Measurements from ENCODE around the gene PAX5.

Gene PAX5

GRCh38 chr9:37011530-37011929 lies 22.5 kb downstream of the PAX5 start:
- DNase-seq, result no peak

DNA sequence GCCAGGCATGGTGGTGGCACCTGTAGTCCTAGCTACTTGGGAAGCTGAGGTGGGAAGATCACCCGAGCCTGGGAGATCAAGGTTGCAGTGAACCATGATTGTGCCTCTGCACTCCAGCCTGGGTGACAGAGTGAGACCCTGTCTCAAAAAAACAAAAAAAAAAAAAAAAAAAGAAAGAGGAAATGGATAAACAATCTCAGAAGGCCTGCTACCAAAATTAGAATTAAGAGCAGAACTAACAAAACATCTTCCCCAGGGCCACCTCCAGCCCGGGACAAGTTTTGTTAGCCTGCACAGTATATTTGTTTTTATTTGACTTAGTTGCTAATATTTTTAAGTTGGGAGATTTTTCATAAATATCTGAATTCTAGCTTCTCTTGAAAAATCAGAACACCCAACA lies 23.1 kb downstream of the PAX5 start:
- DNase-seq, result no peak

GRCh38 chr9:37010180-37010579 lies 23.9 kb downstream of the PAX5 start:
- no peak for DNase-seq

DNA sequence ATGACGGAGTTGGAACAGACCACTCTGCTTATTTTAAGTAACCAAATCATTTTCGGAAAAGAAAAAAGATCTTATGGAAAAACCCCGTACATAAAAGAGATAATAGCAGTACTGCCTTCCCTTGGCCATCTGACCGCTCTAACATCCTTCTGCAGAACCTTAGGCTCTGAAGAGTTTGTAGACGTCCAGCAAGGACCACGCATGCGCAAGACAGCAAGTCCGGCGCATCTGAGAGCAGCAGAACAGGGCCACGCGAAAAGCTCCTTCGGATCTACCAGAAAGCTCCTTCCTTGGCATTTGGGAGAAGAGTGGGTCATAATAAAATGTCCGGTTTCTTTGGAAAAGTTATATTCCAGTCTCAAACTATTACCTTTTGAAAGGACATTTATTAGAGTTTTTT lies 26.8 kb downstream of the PAX5 start:
- no peak for DNase-seq

DNA sequence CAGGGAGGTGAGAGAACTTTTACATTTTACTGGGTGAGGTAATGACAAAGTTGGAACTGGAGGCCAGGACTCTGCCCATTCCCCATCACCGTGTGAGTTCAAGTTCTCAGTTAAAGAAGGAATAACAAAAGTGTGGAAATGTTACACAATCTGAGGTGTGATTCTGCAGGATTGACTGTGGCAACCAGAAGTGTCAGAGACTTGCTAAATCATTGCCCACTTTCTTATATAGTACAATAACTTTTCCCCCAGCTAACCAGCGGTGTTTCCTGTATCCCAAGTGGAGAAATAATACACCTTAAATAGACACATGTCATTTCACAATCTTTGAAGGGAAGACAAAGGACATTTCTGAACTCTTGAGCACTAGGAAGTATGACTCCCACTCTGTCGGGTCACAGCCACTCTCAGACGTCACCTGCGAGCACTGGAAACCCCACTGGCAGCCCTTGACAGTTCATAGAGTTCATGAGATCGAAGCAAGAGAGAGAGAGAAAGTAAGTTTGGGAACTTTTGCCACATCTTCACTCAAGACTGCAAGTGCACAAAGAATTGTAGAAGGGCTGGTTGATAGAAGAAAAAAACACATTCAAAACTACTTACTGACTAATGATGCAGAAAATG lies 28.4 kb downstream of the PAX5 start:
- no peak for DNase-seq

DNA sequence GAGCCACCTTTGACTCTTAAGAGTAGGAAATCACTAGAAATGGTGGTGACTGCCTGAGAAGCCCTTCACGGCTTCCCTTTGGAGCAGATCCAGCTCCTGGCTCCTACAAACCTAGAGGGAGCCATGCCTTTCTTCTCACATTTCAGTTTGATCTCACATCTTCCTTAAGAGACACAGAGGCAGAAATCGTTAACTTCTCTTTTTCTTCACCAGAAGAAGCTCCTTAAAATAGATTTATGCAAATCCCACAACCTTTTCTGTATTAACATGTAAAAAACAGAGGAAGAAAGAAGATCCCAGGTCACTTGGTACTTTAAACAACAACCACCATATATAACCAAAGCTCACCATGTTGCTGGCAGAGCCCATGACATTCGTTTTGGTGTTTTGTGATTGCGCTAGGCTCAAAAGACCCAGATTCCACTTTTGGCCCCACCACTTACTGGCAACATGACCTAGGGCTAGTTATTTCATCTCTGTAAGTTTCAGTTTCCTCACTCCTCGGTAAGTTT lies 29.6 kb downstream of the PAX5 start:
- no peak for DNase-seq

DNA sequence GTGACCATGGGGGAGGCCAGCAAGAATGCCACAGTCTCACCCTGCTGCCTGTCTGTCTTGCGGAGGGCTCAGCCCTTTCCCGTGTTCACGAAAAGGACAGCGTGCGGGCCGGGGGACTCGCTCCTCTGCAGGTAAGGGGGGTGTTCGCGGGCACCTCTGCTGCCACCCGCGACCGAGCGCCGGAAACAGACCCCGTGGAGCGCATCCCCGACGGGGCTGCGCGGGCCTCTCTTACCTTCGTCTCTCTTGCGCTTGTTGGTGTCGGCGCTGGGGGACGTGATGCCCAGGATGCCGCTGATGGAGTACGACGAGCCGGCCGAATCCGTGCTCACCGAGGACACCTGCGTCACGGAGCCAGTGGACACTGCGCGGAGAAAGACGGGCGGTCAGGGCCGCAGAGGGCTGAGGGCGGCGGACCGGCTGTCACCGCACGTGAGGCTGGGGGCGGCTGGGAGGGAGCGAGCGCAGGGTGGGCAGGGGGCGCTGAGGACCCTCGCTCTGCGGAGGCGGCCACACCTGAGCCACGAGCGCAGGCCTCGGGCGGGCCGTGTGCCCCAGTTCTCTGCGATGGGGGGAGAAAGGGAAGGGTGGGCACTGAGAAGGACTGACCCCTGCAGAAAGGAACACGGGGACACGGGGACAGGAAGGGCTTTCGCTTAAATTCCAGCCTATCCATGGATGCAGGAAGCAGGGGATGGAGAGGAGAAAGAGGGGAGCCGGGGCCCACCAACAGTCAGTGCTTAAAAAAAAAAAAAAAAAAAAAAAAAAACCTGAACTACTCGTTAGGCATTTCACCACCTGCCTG lies 31.5 kb downstream of the PAX5 start:
- no peak for DNase-seq

DNA sequence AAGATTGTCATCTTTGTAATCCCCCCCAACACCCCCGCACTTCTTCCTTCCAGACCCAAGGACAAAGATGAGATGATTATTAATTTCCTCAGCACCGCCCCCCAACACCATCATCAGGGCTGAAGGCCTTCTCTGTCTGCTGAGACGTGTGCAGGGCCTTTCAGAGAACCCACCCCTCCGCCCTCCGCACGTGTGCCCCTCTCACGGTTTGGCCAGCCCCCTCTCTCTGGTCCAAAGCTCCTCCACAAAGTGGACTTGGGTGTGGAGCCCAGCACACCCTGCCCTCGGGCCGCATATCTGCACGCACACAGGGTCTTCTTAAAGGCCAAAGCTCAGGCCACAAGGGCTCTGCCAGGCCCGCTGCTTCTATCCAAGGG lies 32.0 kb downstream of the PAX5 start:
- DNase-seq, result no peak

GRCh38 chr9:37001459-37001858 lies 32.6 kb downstream of the PAX5 start:
- DNase-seq, result no peak

- DNase-seq, result no peak
Observed at GRCh38 chr9:36999728-37000333, 34.2 kb downstream of the PAX5 start.

GRCh38 chr9:36997414-36997813 lies 36.7 kb downstream of the PAX5 start:
- DNase-seq, result no peak

DNA sequence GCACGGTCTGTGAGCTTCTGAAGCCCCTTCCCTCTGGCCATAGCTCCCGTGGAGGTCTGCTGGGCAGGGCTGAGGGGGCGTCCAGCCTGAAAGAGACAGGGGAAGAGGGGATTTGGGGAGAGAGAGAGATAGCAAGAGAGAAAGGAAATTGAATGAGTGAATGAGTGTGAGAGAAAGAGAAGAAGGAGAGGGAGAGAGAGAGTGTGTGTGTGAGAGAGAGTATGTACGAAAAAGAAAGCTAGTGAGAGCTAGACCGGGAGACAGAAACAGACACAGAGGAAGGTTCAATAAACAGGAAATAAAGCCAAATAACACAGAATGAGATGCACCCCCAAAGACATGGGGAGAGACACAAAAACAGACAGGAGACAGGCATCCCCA lies 37.4 kb downstream of the PAX5 start:
- DNase-seq, result no peak

DNA sequence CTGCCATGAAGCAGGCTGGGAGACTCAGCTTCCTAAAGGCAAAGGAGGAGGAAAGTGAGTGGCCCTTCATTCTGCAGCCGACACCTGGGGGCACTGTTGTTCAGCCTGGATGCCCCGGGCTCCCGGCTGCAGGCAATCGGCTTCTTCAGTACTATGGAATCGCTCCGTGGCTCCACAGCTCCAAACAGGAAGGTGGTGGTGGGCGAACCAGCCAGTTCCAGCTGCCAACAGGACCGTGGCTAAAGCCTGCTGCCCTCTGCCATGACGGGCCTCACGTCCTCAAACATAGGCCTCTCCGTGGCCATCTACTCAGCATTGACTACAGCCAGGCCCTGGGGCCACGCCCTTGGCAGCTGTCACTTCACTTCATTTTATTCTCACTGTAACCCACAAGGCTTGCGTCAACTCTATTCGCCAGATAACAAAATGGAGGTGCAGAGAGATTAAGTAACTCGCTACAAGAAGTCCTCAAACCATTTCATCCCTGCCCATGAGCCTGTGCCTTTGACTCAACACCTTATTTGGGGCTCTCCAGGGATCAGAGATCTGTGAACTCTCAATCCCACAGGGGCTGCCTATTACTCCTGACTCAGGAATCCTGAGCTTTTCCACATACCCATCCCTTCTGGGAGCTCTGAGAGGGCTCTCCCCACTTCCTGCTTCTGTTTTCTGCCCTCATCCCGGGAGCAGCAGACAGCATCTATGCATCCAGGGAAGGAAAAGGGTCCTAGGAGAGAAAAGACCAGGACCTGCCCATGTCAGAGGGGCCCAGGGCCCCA lies 38.0 kb downstream of the PAX5 start:
- no peak for DNase-seq

GRCh38 chr9:36993933-36994764 lies 39.9 kb downstream of the PAX5 start:
- DNase-seq, result no peak

DNA sequence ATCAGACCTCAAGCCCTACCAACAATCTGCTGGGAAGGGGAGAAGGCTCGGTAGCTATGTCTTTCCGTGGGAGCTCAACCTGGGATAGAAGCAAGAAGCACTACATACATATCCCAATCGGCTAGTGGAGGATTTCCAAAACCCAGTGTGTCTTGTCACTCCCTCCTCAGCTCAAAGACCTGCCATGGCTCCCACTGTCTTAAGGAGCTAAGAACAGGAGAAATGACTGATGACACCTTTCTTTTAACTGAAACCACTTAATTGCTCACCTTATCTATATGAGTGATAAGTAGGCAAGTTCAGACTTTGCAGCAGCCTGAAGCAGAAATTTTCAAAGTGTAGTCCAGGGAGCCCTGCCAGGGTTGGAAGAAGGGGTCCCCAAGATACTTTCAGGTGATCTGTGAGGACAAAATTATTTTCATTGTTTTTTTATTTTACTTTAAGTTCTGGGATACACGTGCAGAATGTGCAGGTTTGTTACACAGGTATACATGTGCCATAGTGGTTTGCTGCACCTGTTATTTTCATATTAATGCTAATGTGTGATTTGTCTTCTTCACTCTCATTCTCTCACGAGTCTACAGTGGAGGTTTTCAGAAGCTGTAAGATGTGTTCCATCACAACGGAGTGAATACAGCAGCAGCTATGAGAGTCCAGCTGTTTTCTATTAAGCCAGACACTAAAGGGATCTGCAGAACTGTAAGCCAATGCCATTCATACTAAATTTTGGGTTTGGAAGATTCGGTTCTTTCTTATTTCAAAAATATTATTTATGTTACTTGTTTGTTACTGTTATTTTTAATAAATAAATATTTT lies 41.4 kb downstream of the PAX5 start:
- DNase-seq, result no peak

- DNase-seq, result no peak
Observed at GRCh38 chr9:36991516-36992134, 42.4 kb downstream of the PAX5 start.

DNA sequence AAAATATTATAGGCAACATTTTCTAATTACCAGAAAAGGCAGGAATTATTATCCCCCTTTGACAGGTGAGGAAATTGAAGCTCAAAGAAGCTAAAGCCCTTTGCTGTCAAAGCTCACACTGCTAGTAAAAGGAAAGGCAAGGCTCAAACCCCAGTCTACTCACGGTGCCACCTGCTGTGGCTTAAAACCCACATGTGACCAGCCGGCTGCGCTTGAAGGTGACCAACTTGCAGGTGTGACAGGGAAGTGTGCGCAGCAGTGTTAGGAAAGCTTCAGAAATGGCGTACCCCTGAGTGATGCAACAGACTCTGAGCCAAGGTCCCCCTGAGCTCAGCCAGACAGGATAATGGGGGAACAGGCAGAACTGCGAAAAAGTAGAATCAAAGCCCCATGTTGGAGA lies 45.2 kb downstream of the PAX5 start:
- DNase-seq, result no peak

- no peak for DNase-seq
Observed at GRCh38 chr9:36987891-36988290, 46.2 kb downstream of the PAX5 start.

- no peak for DNase-seq
Observed at GRCh38 chr9:36987409-36987808, 46.7 kb downstream of the PAX5 start.

GRCh38 chr9:36986468-36987408 lies 47.3 kb downstream of the PAX5 start:
- DNase-seq, result no peak

Measured in amniotic stem cell (primary cell).